GM23248 (cell line): ENCODE measurements around the gene TPO. TPM values are rescaled to one million over a fixed set of nuclear protein-coding genes. Genes with fewer than 3 reads are reported as not detected.

Experiments used
- DNase-seq: peaks from one replicate; pipeline ENCODE4 v3.0.0-alpha.2; 2015
- H2AFZ ChIP-seq: fragments of 200-600 bp; sonication (generic); 2 replicates; pipeline ENCODE4 v1.6.1; 2016; ENCODE audit warnings: antibody characterized with exemption
- H3F3A ChIP-seq: fragments of 200-600 bp; sonication (generic); 2 replicates; pipeline ENCODE4 v1.6.1; 2016; ENCODE audit warnings: mild to moderate bottlenecking, antibody characterized with exemption, mixed run types; ENCODE audit not compliant: insufficient read depth
- H3K27ac ChIP-seq: fragments of 200-600 bp; sonication (generic); 2 replicates; pipeline ENCODE4 v1.5.1; 2016; ENCODE audit warnings: mild to moderate bottlenecking
- H3K27me3 ChIP-seq: fragments of 200-600 bp; sonication (generic); replicated peaks from 2 replicates; pipeline ENCODE4 v1.6.1; 2016; ENCODE audit warnings: mild to moderate bottlenecking; ENCODE audit not compliant: insufficient read depth
- H3K36me3 ChIP-seq: fragments of 200-600 bp; sonication (generic); 2 replicates; pipeline ENCODE4 v1.6.1; 2016; ENCODE audit warnings: low read depth, mild to moderate bottlenecking
- H3K4me1 ChIP-seq: fragments of 200-600 bp; sonication (generic); 2 replicates; pipeline ENCODE4 v1.6.1; 2016; ENCODE audit warnings: mild to moderate bottlenecking; ENCODE audit not compliant: insufficient read depth
- H3K4me2 ChIP-seq: fragments of 200-600 bp; sonication (generic); one replicate; pipeline ENCODE4 v1.6.1; 2016; ENCODE audit warnings: mild to moderate bottlenecking; ENCODE audit not compliant: unreplicated experiment
- H3K4me3 ChIP-seq: fragments of 200-600 bp; sonication (generic); 2 replicates; pipeline ENCODE4 v1.5.1; 2016; ENCODE audit warnings: mild to moderate bottlenecking
- H3K79me2 ChIP-seq: fragments of 200-600 bp; sonication (generic); 2 replicates; pipeline ENCODE4 v1.6.1; 2016; ENCODE audit warnings: mild to moderate bottlenecking; ENCODE audit not compliant: insufficient read depth
- H3K9ac ChIP-seq: fragments of 200-600 bp; sonication (generic); 2 replicates; pipeline ENCODE4 v1.6.1; 2016; ENCODE audit warnings: mild to moderate bottlenecking
- H3K9me2 ChIP-seq: fragments of 200-600 bp; sonication (generic); 2 replicates; pipeline ENCODE4 v1.6.1; 2016; ENCODE audit warnings: mixed run types, mild to moderate bottlenecking, moderate library complexity; ENCODE audit not compliant: insufficient read depth
- H3K9me3 ChIP-seq: fragments of 200-600 bp; sonication (generic); one replicate; pipeline ENCODE4 v1.6.1; 2017; ENCODE audit warnings: low read depth
- H4K20me1 ChIP-seq: fragments of 200-600 bp; sonication (generic); 2 replicates; pipeline ENCODE4 v1.6.0; 2016; ENCODE audit not compliant: insufficient read depth
- EZH2 ChIP-seq: fragments of 200-600 bp; sonication (generic); IDR thresholded peaks from 2 replicates; pipeline ENCODE4 v1.6.1; 2018; ENCODE audit warnings: antibody characterized with exemption, mild to moderate bottlenecking; ENCODE audit not compliant: insufficient read depth, poor library complexity, severe bottlenecking
- EZH2phosphoT487 ChIP-seq: fragments of 200-600 bp; sonication (generic); IDR thresholded peaks from 2 replicates; pipeline ENCODE4 v1.6.1; 2018; ENCODE audit warnings: antibody characterized with exemption, moderate library complexity, mild to moderate bottlenecking, low read depth; ENCODE audit not compliant: insufficient read depth
- WGBS, 2 experiments: methylation state at CpG; one replicate each; pipeline ENCODE4 v1.1.6; 2015 to 2017; ENCODE audit warnings: low lambda C conversion rate in 2 of 2, low coverage in 1 of 2; ENCODE audit errors: missing lambda C conversion rate in 2 of 2; 5-methylcytosine and 5-hydroxymethylcytosine counted together
- in situ Hi-C: fragments of 300-500 bp; cut with MboI; formaldehyde crosslinking; loops from 2 replicates; pipeline ENCODE4 v1.15.0; 2020
- polyA plus RNA-seq: library from polyadenylated mRNA; unstranded; fragments of >200 nt; fragmentation: Nextera tagmentation; extraction: Ambion mirVana; gene quantifications from 2 replicates; pipeline ENCODE4 v1.2.1, GENCODE V29; 2016
- total RNA-seq: library from RNA; depleted of rRNA; stranded (reverse); fragments of >200 nt; shearing (Covaris generic); gene quantifications from 2 replicates; pipeline ENCODE4 v1.2.3, GENCODE V29; 2014

Gene TPO
- total and polyA plus RNA-seq, 2 experiments from 2014 or later: not detected

DNA sequence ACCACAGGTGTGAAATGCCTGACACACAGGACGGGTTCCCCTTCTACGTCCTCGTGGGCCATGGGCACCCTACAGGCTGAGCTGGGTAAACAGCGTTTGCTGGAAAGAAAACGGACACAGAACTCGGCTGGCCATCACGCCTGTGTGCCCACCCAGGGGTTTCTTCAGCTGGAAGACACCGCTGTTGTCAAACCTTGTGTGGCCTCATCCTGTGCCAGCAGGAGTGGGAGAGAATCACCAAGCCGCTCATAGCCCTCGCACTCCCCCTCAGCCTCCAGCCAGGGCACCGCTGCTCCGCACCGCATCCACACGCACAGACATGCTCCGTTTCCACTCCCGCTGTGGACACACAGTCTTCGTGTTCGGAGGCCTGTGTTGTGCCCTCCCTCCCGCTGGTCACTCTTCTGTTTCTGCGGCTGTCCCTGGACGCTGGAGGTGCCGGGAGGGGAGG is 169.7 kb downstream of the TPO start:
- Histone ChIP-seq H3K4me3 (no peak overlapping the region), H3K79me2 (no peaks in the 10 kb centered on the region), H3K9me3 (no peaks in the 10 kb centered on the region), H3F3A (no peaks in the 10 kb centered on the region), H3K9me2 (no peaks in the 10 kb centered on the region), H3K27me3 (no peaks in the 10 kb centered on the region), H3K9ac (no peak overlapping the region), H2AFZ (no peak overlapping the region), H3K36me3 (no peaks in the 10 kb centered on the region), H4K20me1 (no peaks in the 10 kb centered on the region), H3K4me1 (0 out of 2 replicates have a peak, but pooled peaks cover 5% of the 10 kb centered on the region), H3K27ac (no peak overlapping the region), H3K4me2 (no peak overlapping the region)
- 91 to 92% methylated on average over 22 of the region's 22 CpGs for WGBS, 2 experiments
- in situ Hi-C loops: no loop called here
- TF ChIP-seq EZH2: no peak
- TF ChIP-seq EZH2phosphoT487: no peak
- DNase-seq: no peak

DNA sequence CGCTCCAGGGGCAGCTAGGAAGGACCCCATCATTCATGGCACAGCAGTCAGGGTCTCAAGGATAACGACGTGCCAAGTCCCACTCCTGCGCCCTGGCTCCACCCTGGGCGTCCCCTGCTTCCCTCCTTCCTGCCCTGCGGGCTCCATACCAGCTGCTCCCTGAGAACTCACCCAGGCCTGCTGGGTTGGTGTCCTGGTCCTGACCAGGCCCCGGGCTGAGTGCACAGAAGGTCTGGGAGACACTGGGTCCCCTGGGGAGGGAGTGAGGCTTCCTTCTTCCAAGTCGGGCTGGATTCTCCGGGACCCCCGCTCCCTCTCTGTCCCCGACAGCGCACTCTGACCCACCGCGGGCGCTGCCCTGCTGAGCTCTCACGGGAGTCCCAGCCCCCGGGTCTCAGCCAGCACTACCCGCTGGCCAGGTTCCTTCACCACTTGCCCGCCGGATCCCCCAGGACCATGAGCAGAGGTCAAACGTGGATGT is 170.8 kb downstream of the TPO start:
- Histone ChIP-seq H3K79me2 (no peaks in the 10 kb centered on the region), H3F3A (no peaks in the 10 kb centered on the region), H3K4me3 (no peak overlapping the region), H2AFZ (no peak overlapping the region), H3K9me3 (no peaks in the 10 kb centered on the region), H3K27ac (no peak overlapping the region), H3K9ac (no peak overlapping the region), H3K4me2 (no peak overlapping the region), H4K20me1 (no peaks in the 10 kb centered on the region), H3K9me2 (no peaks in the 10 kb centered on the region), H3K36me3 (no peaks in the 10 kb centered on the region), H3K4me1 (0 out of 2 replicates have a peak, but pooled peaks cover 5% of the 10 kb centered on the region), H3K27me3 (no peaks in the 10 kb centered on the region)
- TF ChIP-seq EZH2 (no peak), EZH2phosphoT487 (no peak)
- in situ Hi-C loops: no loop called here
- no peak for DNase-seq
- 94 to 97% methylated on average over 21 of the region's 21 CpGs for WGBS, 2 experiments

DNA sequence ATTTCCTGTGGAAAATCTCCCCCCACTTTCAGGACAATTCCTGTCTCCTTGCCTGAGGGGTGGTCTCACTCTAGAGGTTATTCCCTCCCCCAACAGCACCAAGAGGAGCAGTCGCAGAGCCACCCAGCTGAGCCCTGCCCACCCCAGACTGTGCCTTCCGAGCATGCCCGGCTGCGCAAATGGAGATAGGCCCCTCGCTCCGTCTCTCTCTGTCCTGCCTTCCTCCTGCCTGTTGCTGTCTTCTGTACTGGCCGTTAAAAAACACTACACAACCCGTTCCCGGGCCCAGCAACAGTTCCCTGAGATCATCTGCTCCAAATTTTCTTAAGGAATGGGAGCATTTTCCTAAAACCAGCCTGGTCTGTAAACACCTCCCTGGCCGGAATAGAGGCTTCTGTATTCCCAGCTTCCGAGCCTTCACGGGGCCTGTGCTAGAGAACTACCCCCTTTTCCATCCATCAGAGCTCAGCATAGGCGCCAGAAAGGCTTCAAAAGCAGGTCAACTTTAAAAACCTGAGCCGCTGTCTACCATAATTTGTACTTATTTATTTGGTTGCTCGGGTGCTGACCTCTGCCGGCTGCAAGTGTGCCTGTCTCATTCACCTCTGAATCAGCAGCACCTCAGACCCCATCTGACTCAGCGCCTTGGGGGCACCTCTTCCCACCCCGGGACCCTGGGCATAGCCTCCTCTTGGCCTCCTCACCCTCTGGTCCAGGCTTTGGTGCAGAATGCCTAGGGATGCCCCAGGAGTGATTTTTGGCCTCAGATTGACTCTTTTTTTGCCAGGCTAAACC is 171.6 kb downstream of the TPO start:
- no peaks in the 10 kb centered on the region for H4K20me1 ChIP-seq
- H3K4me2 ChIP-seq: no peak overlapping the region
- H3K9me2 ChIP-seq: no peaks in the 10 kb centered on the region
- in situ Hi-C loops: no loop called here
- no peak overlapping the region for H3K4me3 ChIP-seq
- no peak for DNase-seq
- no peaks in the 10 kb centered on the region; the same call in 1 of the 2 replicates for H3K27me3 ChIP-seq
- no peak overlapping the region for H2AFZ ChIP-seq
- no peaks in the 10 kb centered on the region for H3K36me3 ChIP-seq
- H3K9me3 ChIP-seq: no peaks in the 10 kb centered on the region
- TF ChIP-seq EZH2phosphoT487: no peak
- no peak for TF ChIP-seq EZH2
- WGBS, 2 experiments: 87% methylated on average over 18 of the region's 18 CpGs
- H3K9ac ChIP-seq: no peak overlapping the region
- no peaks in the 10 kb centered on the region for H3F3A ChIP-seq
- H3K79me2 ChIP-seq: no peaks in the 10 kb centered on the region
- H3K4me1 ChIP-seq: 0 out of 2 replicates have a peak, but pooled peaks cover 5% of the 10 kb centered on the region
- H3K27ac ChIP-seq: no peak overlapping the region

DNA sequence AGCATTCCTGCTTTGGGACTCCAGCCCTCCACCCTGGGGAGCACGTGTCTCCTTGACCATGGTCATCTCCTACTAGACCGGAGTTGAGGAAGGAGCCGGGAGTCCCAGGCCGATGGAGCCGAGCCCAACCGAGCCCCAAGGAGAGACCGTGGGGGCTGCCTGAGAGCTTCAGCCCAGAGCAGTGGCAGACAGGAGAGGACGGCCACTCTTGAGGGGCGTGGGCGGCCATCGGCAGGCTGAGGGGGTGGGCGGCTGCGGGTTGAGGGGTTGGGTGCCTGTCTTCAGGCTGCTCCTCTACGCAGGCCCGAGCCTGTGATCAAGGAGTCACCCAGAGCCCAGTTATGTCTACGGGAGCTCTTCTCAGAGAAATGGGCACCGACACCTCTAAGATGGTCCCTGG is 172.4 kb downstream of the TPO start:
- WGBS, 2 experiments: 93% methylated on average over 17 of the region's 17 CpGs
- H3K27me3 ChIP-seq: no peaks in the 10 kb centered on the region; the same call in 1 of the 2 replicates
- no peak for DNase-seq
- 0 out of 2 replicates have a peak, but pooled peaks cover 5% of the 10 kb centered on the region for H3K4me1 ChIP-seq
- no peak for TF ChIP-seq EZH2
- TF ChIP-seq EZH2phosphoT487: no peak
- H2AFZ ChIP-seq: no peak overlapping the region
- H3K27ac ChIP-seq: no peak overlapping the region
- H3F3A ChIP-seq: no peaks in the 10 kb centered on the region
- no peaks in the 10 kb centered on the region for H3K36me3 ChIP-seq
- no peak overlapping the region for H3K4me2 ChIP-seq
- no peaks in the 10 kb centered on the region for H3K79me2 ChIP-seq
- in situ Hi-C loops: no loop called here
- H3K9ac ChIP-seq: no peak overlapping the region
- H3K4me3 ChIP-seq: no peak overlapping the region
- no peaks in the 10 kb centered on the region for H4K20me1 ChIP-seq
- H3K9me2 ChIP-seq: no peaks in the 10 kb centered on the region
- no peaks in the 10 kb centered on the region for H3K9me3 ChIP-seq
